Posterior cingulate gyrus (tissue), 11 donors: Measurements from ENCODE around the gene ANXA8.
"Not testable (repeated sequence)": the region's sequence is repeated elsewhere in the genome, so short reads cannot be mapped to it uniquely, and the experiment has no call there.

Experiments
- DNase-seq, 10 donors: peaks; one replicate each; pipeline versions ENCODE4 v3.0.0 to v3.0.0-alpha.2; 2020 to 2021; ENCODE audit warnings: mixed read lengths in 3 of 10
- intact Hi-C: fragments of 100-400 bp; cut with DNase I; formaldehyde crosslinking; loops from one replicate; pipeline ENCODE4 v1.15.1; 2023

Gene ANXA8

GRCh38 chr10:47465216-47465917 is 18.5 kb downstream of the ANXA8 start:
- DNase-seq, intact Hi-C loops: not testable (repeated sequence)

GRCh38 chr10:47462577-47463358 is 21.1 kb downstream of the ANXA8 start:
- intact Hi-C loops, DNase-seq: not testable (repeated sequence)

- peak in 6 of 10 donors; percentile 26 to 92 (median 60) for DNase-seq
These were observed 22.6 kb downstream of the ANXA8 start for GRCh38 chr10:47461261-47461687.

GRCh38 chr10:47458466-47459154 is 25.3 kb downstream of the ANXA8 start:
- intact Hi-C loops = no loop called here

More at GRCh38 chr10:47461261-47461687, 22.6 kb downstream of the ANXA8 start:
- intact Hi-C loops = not testable (repeated sequence)

GRCh38 chr10:47457826-47458225 is 26.1 kb downstream of the ANXA8 start:
- intact Hi-C loops = no loop called here

More at GRCh38 chr10:47458466-47459154, 25.3 kb downstream of the ANXA8 start:
- no peak for DNase-seq

GRCh38 chr10:47457528-47457820 is 26.4 kb downstream of the ANXA8 start:
- intact Hi-C loops = no loop called here

More at GRCh38 chr10:47457826-47458225, 26.1 kb downstream of the ANXA8 start:
- no peak for DNase-seq

GRCh38 chr10:47456794-47457527 is 27.0 kb downstream of the ANXA8 start:
- DNase-seq = peak in 2 of 10 donors; percentile 62 to 73
- intact Hi-C loops = no loop called here

More at GRCh38 chr10:47457528-47457820, 26.4 kb downstream of the ANXA8 start:
- DNase-seq = peak in 1 of 10 donors; percentile 75

GRCh38 chr10:47456079-47456785 is 27.7 kb downstream of the ANXA8 start:
- DNase-seq = peak in 2 of 10 donors; percentile 59 to 78
- intact Hi-C loops = no loop called here

GRCh38 chr10:47455350-47456078 is 28.4 kb downstream of the ANXA8 start:
- DNase-seq = peak in 2 of 10 donors; percentile 64 to 67
- intact Hi-C loops = not testable (repeated sequence)

GRCh38 chr10:47454780-47455058 is 29.2 kb downstream of the ANXA8 start:
- intact Hi-C loops = no loop called here
- DNase-seq = peak in 1 of 10 donors; percentile 49

GRCh38 chr10:47454008-47454779 is 29.7 kb downstream of the ANXA8 start:
- peak in 2 of 10 donors; percentile 59 to 74 for DNase-seq
- intact Hi-C loops = no loop called here

GRCh38 chr10:47453141-47454007 is 30.5 kb downstream of the ANXA8 start:
- intact Hi-C loops = no loop called here
- peak in 1 of 10 donors; percentile 54 for DNase-seq

- intact Hi-C loops = no loop called here
- peak in 1 of 10 donors; percentile 59 for DNase-seq
These were observed 31.3 kb downstream of the ANXA8 start for GRCh38 chr10:47452495-47453140.

GRCh38 chr10:47451998-47452494 is 31.9 kb downstream of the ANXA8 start:
- intact Hi-C loops = no loop called here
- DNase-seq = peak in 1 of 10 donors; percentile 51

GRCh38 chr10:47451273-47451997 is 32.5 kb downstream of the ANXA8 start:
- intact Hi-C loops = no loop called here
- peak in 1 of 10 donors; percentile 73 for DNase-seq

GRCh38 chr10:47450442-47450841 is 33.5 kb downstream of the ANXA8 start:
- intact Hi-C loops = no loop called here
- peak in 1 of 10 donors; percentile 67 for DNase-seq
